Astrocyte of the cerebellum (primary cell): ENCODE data around the gene HLCS.

Experiments
- DNase-seq: peaks from one replicate; pipeline ENCODE4 v3.0.0-alpha.2; 2011; ENCODE audit warnings: low read depth
- H3K4me3 ChIP-seq: 2 replicates; pipeline ENCODE4 v1.5.1; 2011; ENCODE audit warnings: mild to moderate bottlenecking, low read depth, low read length, moderate library complexity
- in situ Hi-C: cut with HindIII; loops from 2 replicates; pipeline ENCODE4 v1.10.0; 2017; ENCODE audit warnings: low sequenced_read_pairs
- TF ChIP-seq, protein P1 (sequence below): IDR thresholded peaks from 2 replicates; pipeline ENCODE4 v1.5.1; 2012; ENCODE audit warnings: low read length, low read depth, moderate library complexity, mild to moderate bottlenecking; ENCODE audit errors: missing control alignments

Gene HLCS

DNA sequence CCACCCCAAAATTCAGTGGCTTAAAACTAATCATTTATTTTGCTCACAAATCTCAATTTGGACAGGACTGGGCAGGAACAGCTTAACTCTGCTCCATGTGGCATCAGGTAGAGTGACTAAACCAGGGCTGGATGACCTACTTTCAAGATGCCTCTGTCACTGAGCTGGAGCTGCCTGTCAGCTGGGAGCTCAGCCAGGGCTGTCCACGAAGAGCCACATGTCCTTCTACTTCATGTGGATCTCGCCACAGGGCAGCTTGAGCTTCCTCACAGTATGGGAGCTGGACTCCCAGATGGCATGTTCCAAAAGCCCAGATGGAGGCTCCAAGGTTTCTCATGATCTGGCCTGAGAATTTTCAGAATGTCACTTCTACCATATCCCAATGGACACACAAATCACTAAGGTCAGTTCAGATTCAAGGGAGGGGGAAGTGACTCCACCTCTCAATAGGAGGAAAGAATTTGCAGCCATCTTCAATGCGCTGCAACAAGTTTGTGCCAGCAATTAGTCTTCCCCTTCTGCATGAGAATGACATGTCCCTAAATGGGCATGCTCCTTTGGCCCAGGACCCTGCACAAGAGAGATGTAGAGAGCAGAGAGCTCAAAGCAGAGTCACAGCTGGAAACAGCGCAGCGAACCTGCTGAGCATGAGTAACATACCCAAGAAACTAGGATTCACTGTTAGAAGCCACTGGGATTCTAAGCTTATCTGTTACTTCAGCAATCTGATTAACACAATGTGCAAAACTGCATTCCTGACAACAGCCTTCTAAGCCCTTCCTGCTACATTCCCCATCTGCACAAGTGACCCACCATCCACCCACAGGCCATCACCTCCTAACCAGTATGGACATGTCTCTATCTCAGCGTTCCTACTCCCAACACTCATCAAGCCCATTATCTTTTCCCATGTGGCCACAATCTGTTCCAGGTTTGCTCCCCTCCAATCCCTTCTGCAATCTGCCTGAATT lies 17.0 kb downstream of the HLCS start:
- TF ChIP-seq, protein P1, sequence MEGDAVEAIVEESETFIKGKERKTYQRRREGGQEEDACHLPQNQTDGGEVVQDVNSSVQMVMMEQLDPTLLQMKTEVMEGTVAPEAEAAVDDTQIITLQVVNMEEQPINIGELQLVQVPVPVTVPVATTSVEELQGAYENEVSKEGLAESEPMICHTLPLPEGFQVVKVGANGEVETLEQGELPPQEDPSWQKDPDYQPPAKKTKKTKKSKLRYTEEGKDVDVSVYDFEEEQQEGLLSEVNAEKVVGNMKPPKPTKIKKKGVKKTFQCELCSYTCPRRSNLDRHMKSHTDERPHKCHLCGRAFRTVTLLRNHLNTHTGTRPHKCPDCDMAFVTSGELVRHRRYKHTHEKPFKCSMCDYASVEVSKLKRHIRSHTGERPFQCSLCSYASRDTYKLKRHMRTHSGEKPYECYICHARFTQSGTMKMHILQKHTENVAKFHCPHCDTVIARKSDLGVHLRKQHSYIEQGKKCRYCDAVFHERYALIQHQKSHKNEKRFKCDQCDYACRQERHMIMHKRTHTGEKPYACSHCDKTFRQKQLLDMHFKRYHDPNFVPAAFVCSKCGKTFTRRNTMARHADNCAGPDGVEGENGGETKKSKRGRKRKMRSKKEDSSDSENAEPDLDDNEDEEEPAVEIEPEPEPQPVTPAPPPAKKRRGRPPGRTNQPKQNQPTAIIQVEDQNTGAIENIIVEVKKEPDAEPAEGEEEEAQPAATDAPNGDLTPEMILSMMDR = no peak
- in situ Hi-C loops = no loop called here
- no peak for DNase-seq
- no peak overlapping the region for H3K4me3 ChIP-seq

DNA sequence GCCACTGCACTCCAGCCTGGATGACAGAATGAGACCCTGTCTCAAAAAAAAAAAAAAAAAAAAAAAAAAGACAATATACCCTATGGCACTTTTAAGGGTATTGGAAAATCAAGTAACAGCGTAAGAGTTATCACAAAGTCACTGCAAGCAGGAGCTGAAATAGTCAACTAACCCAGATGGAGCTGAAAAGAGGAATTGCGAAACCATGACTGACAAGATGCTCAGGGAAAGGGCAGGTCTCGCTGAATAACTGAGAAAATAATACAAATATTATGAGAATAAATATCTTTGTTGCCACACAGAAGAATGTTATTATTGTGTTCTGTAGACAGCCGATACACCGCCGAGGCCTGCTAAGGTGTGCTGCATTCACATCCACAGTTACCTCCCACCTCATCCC lies 17.8 kb downstream of the HLCS start:
- DNase-seq = no peak
- in situ Hi-C loops = no loop called here
- TF ChIP-seq, protein P1 = no peak
- H3K4me3 ChIP-seq = no peak overlapping the region

DNA sequence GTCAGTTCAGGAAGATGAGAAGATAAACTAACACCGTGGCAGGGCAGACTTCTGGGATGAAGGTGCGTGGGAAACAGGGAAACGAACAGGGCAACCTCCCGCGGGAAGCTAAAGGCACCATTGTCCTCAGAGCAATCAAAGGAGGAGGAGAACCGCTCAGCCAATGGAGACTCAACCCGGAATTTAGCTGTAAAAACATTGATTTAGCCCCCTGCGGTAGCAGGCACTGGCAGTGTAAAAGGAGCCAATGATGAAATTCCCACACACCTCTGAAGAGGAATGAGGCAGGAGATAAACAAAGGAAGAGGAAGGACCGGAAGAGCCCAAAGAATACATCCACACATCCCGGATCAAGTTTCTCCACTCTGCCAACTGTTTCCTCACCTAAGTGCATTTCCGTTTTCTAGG lies 19.5 kb downstream of the HLCS start:
- no peak for DNase-seq
- TF ChIP-seq, protein P1 = no peak
- H3K4me3 ChIP-seq = no peak overlapping the region
- in situ Hi-C loops = no loop called here

DNA sequence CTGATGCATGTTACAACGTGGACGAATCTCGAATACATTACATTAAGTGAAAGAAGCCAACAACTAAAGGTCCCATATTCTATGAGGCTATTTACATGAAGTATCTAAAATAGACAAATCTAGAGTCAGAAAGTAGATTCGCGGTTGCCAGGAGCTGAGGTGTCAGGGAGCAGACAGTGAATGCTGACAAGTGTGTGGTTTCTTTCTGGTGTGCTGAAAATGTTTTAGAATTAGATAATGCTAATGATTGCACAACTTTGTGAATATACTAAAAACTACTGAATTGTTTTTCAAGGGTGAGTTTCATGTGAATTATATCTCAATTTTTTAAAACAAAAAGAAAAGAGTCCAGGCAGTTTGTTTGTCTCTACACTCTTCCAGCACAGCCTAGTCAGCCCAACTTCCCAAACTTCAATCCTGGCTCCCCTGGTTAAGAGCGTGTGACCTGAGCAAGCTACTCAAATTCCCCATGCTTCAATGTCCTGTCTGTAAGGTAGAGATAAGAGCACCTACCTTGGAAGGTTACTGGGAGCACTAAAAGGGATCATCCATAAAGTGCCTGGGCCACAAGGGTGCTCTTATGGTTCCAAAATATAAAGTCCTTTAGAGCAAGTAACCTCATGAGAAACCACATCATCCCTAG lies 20.9 kb downstream of the HLCS start:
- DNase-seq = no peak
- TF ChIP-seq, protein P1 = no peak
- H3K4me3 ChIP-seq = no peak overlapping the region
- in situ Hi-C loops = no loop called here

DNA sequence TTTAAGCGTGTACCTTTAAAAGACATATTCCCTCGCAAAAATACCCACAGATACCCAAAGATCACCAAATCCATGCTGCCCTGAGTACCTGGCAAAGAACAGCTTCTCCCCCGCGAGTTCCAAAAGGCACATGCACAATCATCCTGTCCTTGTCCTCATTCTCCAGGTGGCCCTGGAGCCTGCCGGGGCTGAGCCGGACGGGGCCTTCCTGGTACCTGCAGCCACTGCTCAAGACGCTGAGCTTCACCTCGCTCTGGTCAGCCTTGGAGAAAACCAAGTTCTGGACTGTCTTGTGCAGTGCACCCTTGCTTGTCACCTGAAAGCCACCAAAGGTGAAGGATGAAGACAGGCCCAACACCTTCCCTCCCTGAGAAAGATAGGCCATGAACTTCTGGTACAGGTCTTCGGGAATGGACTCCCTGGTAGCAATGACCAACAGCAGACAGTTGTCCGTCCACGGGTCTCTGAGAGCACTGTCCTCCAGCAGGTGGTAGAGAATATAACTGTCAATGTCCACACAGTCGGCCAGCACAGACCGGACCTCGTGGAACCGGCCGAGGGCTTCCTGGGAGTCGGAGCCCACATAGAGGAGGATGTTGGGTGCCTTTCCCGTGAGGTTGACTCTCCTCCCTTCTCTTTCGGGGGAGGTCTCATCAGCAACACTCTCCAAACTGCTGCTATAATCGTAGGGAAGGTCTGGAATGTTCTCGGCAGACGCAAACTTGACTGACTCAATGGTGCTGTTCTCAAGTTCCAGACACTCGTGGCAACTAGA lies 29.9 kb downstream of the HLCS start:
- TF ChIP-seq, protein P1 = no peak
- no peak overlapping the region for H3K4me3 ChIP-seq
- DNase-seq = no peak
- in situ Hi-C loops = no loop called here

DNA sequence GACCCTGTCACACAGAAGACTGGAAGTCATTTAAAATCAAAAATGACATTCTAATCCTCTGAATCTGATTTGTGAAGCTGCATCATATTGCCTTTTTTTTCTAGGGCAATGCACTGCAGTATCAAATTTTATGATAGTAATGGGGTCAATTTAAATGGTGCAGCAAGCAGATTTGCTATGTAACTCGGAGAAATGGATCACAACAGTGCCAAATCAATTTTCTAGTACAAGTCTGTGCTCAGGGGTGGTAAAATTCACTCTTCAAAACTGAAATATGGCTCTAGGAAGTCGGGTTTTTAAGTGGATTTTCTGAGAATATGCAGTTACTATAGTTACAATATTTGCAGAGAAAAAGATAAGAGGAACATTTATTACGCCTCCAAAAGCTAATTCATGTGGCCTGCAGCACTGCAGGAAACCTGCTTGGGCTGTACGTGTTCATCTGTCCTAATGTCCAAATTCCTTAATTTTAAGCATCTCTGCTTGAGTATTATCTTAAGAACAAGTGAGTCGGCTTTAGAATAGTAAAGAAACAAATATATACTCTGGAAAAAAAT lies 31.5 kb downstream of the HLCS start:
- no peak overlapping the region for H3K4me3 ChIP-seq
- DNase-seq = no peak
- in situ Hi-C loops = no loop called here
- TF ChIP-seq, protein P1 = no peak
